GM12874 (cell line): ENCODE data around the gene PITPNM3.

ENCODE experiments used
- TF ChIP-seq, protein P1 (sequence below): IDR thresholded peaks from 2 replicates; pipeline ENCODE4 v1.5.1; 2011; ENCODE audit warnings: low read depth, mild to moderate bottlenecking, control low read depth, low read length, moderate library complexity; ENCODE audit not compliant: insufficient read depth

The PITPNM3 gene

GRCh38 chr17:6468051-6468790 lies 88.1 kb downstream of the PITPNM3 start:
- TF ChIP-seq, protein P1, sequence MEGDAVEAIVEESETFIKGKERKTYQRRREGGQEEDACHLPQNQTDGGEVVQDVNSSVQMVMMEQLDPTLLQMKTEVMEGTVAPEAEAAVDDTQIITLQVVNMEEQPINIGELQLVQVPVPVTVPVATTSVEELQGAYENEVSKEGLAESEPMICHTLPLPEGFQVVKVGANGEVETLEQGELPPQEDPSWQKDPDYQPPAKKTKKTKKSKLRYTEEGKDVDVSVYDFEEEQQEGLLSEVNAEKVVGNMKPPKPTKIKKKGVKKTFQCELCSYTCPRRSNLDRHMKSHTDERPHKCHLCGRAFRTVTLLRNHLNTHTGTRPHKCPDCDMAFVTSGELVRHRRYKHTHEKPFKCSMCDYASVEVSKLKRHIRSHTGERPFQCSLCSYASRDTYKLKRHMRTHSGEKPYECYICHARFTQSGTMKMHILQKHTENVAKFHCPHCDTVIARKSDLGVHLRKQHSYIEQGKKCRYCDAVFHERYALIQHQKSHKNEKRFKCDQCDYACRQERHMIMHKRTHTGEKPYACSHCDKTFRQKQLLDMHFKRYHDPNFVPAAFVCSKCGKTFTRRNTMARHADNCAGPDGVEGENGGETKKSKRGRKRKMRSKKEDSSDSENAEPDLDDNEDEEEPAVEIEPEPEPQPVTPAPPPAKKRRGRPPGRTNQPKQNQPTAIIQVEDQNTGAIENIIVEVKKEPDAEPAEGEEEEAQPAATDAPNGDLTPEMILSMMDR: no peak

- TF ChIP-seq, protein P1: no peak
These were observed 88.8 kb downstream of the PITPNM3 start for GRCh38 chr17:6467567-6467966.

DNA sequence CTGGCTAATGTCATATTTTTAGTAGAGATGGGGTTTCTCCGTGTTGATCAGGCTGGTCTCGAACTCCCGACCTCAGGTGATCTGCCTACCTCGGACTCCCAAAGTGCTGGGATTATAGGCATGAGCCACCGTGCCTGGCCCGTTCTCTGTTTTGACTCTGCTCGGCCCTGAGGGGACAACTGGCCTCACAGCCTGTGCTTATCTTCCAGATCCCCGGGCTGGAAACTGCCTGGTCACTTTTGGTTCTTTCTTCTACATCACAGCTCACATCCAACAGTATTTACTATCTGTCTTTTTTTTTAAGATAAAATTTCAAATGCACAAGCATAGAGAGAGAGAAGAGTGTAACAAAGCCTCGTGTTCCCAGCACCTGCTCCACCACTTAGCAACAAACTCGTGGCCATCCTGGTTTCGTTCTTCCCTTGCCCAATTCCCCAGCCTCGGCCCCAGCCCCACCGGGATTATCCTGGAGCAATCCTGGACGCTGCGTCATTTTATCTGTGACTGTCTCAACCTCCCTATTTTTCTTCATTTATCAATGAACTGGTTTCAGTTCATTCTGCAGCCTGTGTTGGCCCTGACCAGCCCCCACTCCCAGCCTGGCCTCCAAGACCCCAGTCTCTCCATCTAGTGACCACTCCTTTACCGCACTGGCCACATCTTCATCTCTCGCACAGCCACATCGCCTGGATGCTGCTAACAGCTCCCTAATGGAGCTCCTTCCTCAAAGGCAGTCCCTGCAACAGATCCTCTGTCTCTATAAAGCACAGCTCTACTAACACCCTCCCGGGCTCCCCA lies 91.0 kb downstream of the PITPNM3 start:
- TF ChIP-seq, protein P1: no peak

GRCh38 chr17:6464446-6465041 lies 91.8 kb downstream of the PITPNM3 start:
- TF ChIP-seq, protein P1: no peak

DNA sequence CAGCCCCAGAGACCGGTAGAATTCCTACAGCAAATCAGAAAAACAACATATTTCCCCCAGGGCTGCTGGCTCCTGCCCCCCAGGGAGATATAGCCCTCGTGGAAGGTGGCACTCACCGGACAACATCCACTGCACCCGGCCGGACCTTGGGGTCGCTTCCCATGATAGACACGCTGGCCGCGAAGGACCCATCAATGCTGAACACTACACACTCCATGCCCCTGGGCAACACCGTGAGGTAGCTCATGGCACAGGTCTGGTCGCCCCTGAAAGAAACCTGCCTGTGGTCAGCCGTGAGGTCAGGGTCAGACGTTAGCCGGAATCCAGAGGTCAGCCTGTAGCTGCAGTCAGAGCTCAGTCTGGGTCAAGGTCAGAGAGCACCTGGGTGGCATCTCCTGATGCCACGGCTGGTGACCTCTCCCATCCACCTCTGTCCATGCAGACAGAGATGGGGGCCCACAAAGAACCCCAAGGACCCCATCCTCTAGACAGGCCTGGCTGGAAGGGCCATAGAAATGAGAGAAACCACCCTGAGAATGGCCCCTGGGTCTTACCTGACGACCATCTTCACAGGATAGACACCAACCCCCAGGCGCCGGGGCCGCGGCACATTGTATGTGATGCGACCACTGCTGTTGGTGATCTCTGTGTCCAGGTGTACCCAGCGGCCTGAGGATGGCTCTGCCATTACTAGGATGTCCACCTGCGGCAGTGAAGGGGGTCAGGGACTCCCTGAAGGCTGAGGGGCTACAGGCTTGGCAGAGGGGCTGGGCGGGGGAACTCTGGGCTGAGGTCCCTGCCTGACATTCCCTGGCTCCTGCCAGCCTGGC lies 92.5 kb downstream of the PITPNM3 start:
- TF ChIP-seq, protein P1: no peak

DNA sequence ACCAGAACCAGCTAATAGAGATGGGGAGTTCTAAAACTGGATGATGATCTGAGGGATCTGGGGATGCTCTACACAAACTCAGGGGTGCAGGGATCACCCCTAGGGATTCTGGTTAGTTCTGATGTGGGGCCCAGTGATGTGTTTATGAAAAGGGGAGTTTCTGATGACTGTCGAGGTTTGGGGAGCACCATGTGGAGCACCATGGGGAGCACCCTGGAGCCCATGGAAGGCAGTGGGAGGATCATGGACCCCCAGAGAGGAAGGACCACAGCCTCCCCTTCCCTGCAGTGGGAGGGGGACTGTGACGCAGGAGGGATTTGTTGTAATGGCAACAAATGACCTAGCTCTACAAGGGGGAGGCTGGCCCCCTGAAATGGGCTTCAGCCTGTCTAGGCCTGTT lies 93.7 kb downstream of the PITPNM3 start:
- TF ChIP-seq, protein P1: no peak
